ENCODE measurements around the gene SPHK2.

Gene SPHK2

DNA sequence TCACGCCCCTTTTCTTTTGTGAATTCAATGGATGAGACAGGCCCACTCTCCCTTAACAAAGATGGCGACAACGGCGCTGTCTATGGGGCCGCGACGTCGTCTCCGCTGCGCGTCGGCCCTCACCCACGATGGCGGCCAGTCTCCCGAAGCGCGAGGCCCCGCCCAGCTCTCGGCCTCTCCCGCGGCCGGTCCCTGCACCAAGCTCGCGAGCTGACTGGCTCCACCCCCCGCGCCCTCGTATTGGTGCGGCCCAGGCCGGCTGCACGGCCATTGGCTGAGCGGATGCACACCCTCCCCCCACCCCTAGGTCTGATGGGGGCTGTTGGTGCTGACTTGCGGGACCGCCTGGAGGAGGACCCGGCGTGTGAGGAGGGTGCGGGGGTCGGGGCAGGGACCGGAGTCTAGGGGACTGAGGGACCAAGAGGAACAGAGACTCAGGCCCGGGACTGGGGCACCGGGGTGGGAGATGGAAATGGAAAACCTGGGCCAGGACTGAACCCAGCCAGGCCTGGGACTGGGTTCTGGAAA lies 4.8 kb downstream of the SPHK2 start:
- in situ Hi-C loops (cut with HindIII; ENCODE audit: low sequenced_read_pairs) = no loop called here

DNA sequence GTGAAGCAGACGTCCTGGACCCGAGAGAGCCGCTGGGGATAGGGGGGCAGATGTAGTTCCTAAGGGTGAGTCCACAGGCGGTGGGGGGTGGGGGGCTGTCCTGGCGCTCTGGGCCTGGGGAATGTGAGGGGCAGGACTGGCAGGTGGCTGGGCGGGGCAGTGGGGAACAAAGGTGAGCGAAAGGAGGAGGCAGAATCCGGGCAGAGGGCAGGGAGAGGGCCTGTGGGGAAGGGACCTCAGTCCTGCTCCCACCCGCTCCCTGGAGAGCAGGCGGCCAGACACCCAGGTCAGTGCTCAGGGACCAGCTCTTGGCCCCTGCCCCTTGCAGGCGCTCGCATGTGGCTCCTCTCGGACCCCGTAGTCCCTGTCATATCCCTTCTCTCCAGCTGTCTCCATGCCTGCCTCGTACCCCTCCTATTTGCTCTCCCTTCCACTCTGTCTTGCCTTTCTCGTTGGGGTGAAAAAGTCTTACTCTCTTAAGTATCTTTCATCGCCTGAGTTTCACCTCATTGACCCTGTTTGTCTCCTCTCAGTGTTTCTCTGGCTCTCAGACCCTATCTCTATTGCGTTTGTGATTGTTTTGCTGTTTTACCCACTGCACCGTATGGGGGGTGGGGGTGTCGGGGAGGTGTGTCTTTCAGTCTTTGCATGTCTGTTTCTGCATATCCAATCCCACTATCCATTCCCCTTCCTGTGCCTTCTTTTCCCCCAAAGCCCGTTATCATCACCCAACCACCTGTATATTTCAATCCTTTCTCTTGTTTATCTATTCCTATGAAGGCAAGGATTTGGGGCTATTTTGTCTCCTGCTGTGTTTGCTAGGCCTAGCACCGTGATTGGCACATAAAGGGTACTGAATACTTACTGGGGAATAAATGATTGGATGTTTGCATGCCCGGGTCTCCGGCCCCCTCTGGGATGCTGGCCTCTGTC lies 5.8 kb downstream of the SPHK2 start:
- in situ Hi-C loops (cut with HindIII; ENCODE audit: low sequenced_read_pairs) = loop anchor here (25.0 kb wide), 1 partner anchor 337 kb away; the partner anchor contains the start of genes BAX and FTL

DNA sequence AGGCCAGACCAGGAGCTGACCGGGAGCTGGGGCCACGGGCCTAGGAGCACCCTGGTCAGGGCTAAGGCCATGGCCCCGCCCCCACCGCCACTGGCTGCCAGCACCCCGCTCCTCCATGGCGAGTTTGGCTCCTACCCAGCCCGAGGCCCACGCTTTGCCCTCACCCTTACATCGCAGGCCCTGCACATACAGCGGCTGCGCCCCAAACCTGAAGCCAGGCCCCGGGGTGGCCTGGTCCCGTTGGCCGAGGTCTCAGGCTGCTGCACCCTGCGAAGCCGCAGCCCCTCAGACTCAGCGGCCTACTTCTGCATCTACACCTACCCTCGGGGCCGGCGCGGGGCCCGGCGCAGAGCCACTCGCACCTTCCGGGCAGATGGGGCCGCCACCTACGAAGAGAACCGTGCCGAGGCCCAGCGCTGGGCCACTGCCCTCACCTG lies 6.6 kb downstream of the SPHK2 start:
- in situ Hi-C loops (cut with HindIII; ENCODE audit: low sequenced_read_pairs) = loop anchor here (25.0 kb wide), 1 partner anchor 336 kb away; the partner anchor contains the start of genes BAX and FTL

DNA sequence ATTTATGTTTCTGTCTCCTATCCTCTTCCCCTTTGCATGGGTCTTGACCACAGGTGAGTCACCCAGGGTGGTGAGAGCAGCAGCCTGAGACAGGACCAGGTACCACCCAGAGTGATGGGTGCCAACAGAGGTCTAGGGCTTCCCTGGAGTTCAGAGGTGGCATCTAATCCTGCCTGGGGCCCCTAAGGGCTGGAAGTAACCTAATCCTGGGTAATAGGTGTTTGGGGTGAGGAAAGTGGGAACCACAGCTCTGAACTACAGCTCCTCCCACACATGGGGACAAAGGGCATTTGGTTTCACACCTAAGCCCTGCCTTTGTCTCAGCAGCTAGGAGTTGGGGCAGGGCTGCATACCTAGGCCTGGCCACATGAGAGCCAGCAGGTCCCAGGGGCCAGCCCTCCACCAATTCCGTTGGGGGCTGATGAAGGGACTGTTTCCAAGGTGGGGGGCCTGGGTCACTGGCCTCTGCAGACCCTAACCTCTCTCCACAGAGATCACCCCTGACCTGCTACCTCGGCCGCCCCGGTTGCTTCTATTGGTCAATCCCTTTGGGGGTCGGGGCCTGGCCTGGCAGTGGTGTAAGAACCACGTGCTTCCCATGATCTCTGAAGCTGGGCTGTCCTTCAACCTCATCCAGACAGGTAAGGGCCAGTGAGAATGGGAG lies 8.0 kb downstream of the SPHK2 start:
- in situ Hi-C loops (cut with HindIII; ENCODE audit: low sequenced_read_pairs) = loop anchor here (25.0 kb wide), 1 partner anchor 335 kb away; the partner anchor contains the start of genes BAX and FTL

DNA sequence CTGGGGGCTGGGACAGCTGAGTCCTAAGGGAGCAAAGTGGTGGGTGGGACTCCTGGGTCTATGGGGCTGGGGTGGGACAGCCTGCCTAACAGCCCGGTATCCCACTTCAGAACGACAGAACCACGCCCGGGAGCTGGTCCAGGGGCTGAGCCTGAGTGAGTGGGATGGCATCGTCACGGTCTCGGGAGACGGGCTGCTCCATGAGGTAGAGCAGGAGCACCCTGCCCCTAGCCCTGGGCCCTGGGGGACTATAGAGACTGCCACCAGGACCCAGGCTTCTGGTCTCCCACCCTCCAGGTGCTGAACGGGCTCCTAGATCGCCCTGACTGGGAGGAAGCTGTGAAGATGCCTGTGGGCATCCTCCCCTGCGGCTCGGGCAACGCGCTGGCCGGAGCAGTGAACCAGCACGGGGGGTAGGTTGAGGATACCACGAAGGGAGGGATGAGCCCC lies 8.6 kb downstream of the SPHK2 start:
- in situ Hi-C loops (cut with HindIII; ENCODE audit: low sequenced_read_pairs) = loop anchor here (25.0 kb wide), 1 partner anchor 334 kb away; the partner anchor contains the start of genes BAX and FTL

DNA sequence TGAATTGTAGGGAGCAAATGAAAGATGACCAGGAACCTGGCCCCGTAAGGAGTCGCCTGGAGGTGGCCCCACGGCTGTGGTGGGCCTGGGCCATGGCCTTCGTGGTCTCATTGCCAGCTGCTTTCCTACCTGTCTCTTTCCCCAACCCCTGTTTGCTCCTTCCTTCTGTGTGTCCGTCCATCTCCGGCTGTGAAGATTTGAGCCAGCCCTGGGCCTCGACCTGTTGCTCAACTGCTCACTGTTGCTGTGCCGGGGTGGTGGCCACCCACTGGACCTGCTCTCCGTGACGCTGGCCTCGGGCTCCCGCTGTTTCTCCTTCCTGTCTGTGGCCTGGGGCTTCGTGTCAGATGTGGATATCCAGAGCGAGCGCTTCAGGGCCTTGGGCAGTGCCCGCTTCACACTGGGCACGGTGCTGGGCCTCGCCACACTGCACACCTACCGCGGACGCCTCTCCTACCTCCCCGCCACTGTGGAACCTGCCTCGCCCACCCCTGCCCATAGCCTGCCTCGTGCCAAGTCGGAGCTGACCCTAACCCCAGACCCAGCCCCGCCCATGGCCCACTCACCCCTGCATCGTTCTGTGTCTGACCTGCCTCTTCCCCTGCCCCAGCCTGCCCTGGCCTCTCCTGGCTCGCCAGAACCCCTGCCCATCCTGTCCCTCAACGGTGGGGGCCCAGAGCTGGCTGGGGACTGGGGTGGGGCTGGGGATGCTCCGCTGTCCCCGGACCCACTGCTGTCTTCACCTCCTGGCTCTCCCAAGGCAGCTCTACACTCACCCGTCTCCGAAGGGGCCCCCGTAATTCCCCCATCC lies 9.4 kb downstream of the SPHK2 start:
- in situ Hi-C loops (cut with HindIII; ENCODE audit: low sequenced_read_pairs) = loop anchor here (25.0 kb wide), 1 partner anchor 334 kb away; the partner anchor contains the start of genes BAX and FTL

DNA sequence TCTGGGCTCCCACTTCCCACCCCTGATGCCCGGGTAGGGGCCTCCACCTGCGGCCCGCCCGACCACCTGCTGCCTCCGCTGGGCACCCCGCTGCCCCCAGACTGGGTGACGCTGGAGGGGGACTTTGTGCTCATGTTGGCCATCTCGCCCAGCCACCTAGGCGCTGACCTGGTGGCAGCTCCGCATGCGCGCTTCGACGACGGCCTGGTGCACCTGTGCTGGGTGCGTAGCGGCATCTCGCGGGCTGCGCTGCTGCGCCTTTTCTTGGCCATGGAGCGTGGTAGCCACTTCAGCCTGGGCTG lies 9.9 kb downstream of the SPHK2 start:
- in situ Hi-C loops (cut with HindIII; ENCODE audit: low sequenced_read_pairs) = loop anchor here (25.0 kb wide), 1 partner anchor 333 kb away; the partner anchor contains the start of genes BAX and FTL

DNA sequence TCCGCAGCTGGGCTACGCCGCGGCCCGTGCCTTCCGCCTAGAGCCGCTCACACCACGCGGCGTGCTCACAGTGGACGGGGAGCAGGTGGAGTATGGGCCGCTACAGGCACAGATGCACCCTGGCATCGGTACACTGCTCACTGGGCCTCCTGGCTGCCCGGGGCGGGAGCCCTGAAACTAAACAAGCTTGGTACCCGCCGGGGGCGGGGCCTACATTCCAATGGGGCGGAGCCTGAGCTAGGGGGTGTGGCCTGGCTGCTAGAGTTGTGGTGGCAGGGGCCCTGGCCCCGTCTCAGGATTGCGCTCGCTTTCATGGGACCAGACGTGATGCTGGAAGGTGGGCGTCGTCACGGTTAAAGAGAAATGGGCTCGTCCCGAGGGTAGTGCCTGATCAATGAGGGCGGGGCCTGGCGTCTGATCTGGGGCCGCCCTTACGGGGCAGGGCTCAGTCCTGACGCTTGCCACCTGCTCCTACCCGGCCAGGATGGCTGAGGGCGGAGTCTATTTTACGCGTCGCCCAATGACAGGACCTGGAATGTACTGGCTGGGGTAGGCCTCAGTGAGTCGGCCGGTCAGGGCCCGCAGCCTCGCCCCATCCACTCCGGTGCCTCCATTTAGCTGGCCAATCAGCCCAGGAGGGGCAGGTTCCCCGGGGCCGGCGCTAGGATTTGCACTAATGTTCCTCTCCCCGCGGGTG lies 10.4 kb downstream of the SPHK2 start:
- in situ Hi-C loops (cut with HindIII; ENCODE audit: low sequenced_read_pairs) = loop anchor here (5.0 to 25.0 kb wide), 3 partner anchors 93 to 333 kb away; partner anchors contain the start of genes BAX and FTL

DNA sequence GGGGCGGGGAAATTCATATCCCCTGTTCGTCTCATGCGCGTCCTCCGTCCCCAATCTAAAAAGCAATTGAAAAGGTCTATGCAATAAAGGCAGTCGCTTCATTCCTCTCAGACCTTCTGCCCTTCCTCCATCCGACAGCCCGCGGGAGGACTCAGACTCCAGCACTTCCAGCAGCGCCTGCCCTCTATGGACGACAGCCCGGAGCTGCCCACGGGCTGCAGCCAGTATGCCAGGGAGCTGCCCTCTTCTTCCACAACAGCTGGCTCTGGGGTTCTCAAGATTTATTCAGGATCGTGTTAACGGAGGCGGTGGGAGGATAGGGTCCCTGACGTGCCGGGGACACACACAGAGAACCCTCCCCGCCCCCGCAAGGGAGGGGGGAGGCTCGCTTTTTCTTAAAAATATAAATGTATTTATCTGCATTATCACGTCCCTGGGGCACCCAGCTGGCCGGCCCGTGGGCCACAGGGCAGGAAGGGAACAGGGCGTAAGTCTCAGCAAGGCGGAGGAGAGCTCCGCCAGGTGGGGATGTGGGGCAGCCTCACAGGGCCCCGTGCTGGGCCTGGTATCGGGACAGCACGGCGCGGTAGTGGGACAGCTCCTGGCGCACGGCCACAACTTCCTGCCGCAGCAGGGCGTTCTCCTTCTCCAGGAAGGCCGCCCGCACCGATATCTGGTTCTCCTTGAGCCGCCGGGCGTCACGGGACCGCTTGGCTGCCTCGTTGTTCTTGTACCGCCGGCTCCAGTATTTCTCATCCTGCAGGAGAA lies 11.2 kb downstream of the SPHK2 start:
- in situ Hi-C loops (cut with HindIII; ENCODE audit: low sequenced_read_pairs) = loop anchor here (5.0 to 25.0 kb wide), 3 partner anchors 92 to 332 kb away; partner anchors contain the start of genes BAX and FTL

DNA sequence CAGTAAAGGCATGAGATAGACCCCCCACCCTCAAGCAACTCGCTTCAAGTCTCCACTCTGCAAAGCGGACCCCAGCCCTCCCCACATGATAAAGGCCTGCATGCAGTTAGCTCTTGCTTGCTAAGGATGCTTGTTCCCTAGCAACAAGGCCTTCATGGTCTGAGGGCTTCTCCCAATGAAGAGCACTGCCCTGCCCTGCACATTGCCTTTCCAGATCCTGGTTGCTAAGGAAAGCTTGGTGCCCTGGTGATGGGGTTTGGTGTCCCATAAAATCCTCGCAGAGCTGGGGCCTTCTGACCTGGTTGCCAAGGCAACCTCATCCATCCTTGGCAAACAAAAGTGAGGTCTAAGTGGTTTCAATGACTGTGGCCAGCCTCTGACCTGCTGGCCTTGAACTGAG lies 11.9 kb downstream of the SPHK2 start:
- in situ Hi-C loops (cut with HindIII; ENCODE audit: low sequenced_read_pairs) = loop anchor here (5.0 to 25.0 kb wide), 3 partner anchors 91 to 331 kb away; partner anchors contain the start of genes BAX and FTL

DNA sequence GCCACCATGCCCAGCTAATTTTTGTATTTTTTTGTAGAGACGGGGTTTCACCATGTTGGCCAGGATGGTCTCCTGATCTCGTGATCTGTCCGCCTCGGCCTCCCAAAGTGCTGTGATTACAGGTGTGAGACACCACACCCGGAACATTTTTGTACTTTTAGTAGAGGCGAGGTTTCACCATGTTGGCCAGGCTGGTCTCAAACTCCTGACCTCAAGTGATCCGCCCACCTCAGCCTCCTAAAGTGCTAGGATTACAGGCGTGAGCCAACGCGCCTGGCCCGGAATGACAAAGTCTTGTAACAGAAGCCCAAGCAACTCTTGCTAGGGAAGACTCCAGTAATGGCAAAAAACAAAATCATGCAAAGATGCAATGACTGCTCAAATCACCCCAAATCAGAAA lies 13.0 kb downstream of the SPHK2 start:
- in situ Hi-C loops (cut with HindIII; ENCODE audit: low sequenced_read_pairs) = loop anchor here (5.0 to 25.0 kb wide), 3 partner anchors 90 to 330 kb away; partner anchors contain the start of genes BAX and FTL

DNA sequence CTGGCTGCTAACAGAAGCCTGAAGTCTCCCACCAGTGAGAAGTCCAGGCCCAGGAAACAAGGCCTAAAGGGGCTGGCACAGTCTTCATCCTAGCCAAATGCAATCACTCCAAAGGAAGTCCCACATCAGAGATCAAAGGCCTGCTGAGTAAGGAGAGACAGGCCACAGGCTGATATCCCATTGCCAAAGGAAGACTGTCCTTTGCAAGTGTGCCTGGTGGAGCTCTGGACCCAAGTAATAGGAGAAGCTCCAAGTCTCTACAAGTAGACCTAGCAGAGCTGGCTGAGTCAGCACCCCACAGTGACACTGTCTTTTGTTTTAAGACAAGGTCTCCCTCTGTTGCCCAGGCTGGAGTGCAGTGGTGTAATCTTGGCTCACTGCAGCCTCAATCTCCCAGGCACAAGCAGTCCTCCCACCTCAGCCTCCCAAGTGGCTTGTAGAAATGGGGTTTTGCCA lies 13.4 kb downstream of the SPHK2 start:
- in situ Hi-C loops (cut with HindIII; ENCODE audit: low sequenced_read_pairs) = loop anchor here (5.0 to 25.0 kb wide), 3 partner anchors 90 to 330 kb away; partner anchors contain the start of genes BAX and FTL

DNA sequence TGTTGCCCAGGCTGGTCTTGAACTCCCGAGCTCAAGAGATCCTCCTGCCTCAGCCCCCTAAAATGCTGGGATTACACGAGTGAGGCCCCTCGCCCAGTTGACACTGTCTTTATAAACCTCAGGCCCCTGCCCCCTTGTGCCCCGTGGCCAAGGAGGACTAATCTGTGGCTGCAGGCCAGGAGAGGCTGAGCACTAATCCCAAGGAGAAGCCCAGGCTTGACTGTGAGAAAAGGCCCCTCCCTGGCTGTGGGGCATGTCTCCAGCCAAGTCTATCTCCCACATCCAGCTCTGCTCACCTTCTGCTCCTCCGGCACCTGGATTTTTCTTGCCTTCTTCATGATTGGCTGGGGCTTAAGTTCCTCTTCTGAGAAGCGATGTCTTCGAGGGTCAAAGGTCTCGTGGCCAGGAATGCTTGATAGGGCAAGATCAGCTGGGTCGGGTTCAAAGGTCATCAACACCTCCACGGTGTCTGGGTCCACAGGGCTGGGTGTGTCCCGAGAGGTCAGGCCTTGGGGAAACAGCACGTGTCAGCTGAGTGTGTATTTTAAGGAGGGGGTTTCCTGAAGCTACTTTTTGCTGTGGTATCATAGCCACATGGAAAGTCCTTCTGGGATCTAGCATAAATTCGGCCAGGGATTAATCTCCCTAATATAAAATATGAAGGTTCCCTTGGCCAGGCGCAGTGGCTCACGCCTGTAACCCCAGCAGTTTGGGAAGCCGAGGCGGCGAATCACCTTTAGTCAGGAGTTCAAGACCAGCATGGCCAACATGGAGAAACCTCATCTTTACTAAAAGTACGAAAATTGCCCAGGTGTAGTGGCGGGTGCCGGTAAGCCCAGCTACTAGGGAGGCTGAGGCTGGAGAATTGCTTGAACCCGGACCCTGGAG lies 14.1 kb downstream of the SPHK2 start:
- in situ Hi-C loops (cut with HindIII; ENCODE audit: low sequenced_read_pairs) = loop anchor here (5.0 to 25.0 kb wide), 3 partner anchors 89 to 329 kb away; partner anchors contain the start of genes BAX and FTL

DNA sequence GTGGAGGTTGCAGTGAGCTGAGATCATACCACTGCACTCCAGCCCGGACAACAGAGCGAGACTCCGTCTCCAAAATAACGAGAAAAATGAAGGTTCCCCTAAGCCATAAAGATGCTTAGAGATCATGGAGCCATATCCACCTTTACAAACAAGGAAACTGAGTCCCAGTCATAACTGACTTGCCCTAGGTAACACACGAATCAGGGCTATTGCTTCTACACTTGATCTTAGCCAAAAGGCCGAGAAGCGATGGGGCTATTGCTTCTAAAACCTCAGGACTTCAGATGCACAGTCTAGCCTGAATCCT lies 14.7 kb downstream of the SPHK2 start:
- in situ Hi-C loops (cut with HindIII; ENCODE audit: low sequenced_read_pairs) = loop anchor here (5.0 to 25.0 kb wide), 3 partner anchors 88 to 328 kb away; partner anchors contain the start of genes BAX and FTL

DNA sequence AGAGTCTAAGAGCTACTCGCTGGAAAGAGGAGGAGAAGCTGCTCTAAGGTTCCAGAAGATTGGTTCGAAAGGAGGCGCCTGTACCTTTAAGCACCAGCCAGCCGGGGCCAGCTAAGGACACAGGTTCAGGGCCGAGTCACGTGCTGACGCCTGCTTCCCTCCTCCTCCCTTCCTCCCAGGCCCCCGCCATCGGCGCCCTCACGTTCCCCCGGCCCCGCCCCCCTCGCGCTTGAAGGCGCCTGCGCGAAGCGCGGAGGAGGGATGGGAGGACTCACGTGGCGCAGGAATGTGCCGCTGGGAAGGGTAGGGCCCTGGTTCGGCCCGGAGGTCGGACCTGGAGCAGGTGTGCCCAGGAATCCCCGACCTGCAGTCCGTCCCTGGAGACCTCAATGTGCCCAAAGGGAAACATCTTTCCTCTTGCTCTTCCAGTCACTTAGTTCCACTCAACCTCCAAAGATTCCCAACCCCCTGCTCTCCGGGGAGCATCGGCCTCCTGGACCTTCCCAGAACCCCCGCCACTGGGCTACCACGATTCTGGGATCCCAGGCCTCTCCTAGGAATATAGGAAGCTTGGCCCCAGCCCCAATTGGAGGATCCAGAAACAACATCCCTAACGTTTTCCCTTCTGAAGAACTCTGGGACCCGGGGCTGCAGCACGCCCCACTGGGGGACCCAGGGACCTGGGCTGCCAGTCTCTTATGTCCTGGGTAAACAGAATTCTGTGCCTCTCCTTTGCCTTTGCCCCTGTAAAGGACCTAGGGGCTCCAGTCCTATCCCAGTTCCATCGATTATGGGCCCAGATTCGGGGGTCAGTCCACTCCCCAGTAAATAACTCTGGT lies 15.3 kb downstream of the SPHK2 start:
- in situ Hi-C loops (cut with HindIII; ENCODE audit: low sequenced_read_pairs) = loop anchor here (5.0 to 25.0 kb wide), 3 partner anchors 88 to 328 kb away; partner anchors contain the start of genes BAX and FTL

DNA sequence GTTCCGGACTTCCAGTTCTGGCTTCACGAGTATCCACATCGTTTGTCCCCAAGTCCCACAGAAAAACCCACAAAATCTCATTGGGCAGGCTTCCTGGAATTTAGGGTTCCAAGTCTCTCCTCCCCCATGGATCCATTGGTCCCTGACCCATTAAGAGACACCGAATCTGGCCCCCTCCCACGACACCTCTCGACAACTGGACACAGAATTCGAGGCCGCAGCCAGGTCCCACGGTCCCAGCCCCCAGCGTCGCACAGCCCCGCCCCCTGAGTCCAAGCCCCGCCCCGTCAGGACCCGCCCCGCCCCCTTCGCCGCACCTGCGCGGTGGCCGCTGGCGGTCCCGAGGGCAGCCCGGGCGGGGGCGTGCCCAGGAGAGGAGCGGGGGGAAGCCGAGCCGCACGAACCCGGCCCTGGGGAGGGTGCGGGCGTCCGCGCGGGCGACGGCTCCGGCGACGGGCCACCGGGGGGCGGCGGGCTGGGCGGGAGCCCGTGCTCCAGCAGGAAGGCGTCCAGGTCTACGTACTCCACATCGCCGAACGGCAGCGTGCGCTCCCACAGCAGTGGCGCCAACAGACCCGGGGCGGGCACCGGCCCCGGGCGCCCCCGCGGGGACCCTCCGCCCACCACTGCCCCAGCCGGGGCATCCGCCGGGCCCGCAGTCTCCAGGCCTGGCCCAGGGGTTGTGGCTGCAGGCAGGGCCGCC lies 16.1 kb downstream of the SPHK2 start:
- in situ Hi-C loops (cut with HindIII; ENCODE audit: low sequenced_read_pairs) = loop anchor here (25.0 kb wide), 1 partner anchor 327 kb away; the partner anchor contains the start of genes BAX and FTL

All from endothelial cell of hepatic sinusoid (primary cell).